ENCODE measurements around the gene C14orf93. TPM values are rescaled to one million over a fixed set of nuclear protein-coding genes. Genes with fewer than 3 reads are reported as not detected.

C14orf93 gene
- polyA plus RNA-seq, 3 donors: 4.8 to 13.5 (median 6.2) TPM

DNA sequence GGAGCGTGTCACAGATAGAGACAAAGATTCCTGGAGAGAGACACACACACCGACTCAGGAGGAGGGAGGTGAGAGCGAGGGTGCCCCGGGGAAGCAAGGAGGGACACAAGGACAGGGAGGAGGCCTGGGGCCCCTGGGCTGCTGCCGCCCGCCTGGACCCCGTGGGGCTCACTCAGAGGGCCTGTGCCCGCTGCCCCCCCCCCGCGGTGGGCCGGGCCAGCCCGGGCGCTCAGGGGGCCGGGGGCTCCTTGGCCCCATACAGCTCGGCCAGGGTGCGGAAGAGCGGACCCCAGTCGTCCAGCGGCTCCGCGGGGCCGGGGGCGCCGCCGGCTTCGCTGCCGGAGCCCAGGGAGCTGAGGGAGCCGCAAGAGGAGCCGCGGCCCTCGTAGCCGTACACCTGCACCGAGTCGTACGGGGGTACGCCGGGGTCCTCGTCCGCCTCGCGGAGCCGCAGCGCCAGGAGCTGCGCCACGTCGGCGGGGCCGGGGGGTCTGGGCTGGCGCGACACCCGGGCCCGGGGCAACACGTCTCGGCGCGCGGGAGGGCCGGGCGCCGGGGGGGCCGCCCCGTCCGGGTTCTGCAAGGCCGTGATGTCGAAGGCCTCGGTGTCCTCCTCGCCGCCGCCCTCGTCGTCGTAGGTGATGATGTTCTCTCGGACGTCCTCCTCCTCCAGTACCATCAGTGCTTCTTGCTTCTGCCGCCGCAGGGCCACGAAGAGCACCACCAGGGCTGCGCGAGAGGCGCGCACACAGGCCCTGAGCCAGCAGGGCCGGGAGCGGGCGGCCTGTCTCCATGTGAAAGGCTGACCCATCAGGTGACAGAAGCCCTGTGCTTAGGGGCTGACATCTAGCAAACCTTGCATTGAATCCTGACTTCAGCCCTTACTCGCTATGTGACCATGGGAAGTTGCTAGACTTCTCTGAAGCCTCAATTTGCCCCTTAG, 38.1 kb upstream of the C14orf93 start:
- 74 to 84% (median 78%) methylated on average over 49 to 85 of the region's 85 CpGs for WGBS, 3 donors
- H3K27ac ChIP-seq (ENCODE audit: low read depth, low read length): no peak overlapping the region

GRCh38 chr14:23047034-23047634, 37.2 kb upstream of the C14orf93 start:
- WGBS, 3 donors: 66 to 71% (median 66%) methylated on average over 6 of the region's 6 CpGs
- no peak overlapping the region for H3K27ac ChIP-seq (ENCODE audit: low read depth, low read length)

DNA sequence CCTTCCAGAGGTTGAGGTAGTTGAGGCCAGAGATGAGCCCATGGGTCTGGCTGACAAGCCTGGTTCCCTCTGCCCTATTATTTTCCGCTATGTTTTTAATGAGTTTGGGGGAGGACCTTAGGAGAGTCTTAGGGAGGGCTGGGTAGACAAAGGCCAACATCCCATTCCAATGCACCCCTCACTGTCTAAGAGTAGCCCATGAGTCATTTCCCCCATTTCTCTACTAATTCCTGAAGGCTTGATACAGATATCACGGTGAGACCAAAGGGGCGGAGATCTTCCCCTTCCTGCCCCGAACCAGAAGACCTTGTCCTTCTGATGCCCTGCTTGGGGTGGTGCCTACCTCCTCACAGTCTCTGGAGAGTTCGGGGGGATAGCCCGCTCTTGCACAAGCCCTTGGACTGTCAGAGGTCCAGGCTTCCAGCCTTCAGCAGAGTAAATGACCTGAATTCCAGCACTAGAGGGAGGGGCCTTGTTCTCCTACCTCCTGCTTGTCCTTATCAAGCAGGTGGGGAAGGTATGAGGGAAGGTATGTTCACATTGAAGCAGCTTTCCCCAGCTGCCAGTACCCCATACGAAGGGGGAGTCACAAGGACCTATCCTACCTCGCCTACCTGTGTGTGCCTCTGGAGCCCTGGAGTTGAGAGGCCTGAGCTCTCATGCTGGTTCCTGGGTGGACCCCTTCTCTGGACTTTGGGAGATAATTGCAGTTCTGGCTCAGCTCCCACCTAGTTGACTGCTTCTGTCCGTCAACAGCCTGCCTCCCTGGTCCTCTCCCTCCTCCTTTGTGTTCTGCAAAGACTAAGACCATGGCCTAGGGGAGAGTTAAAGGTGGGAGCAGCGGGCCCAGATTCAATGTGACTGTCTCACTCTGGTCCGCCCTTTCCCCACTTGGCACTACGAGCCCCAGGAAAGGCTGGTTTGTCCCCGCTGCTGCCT, 35.7 kb upstream of the C14orf93 start:
- 77 to 79% (median 77%) methylated on average over 13 of the region's 13 CpGs for WGBS, 3 donors
- no peak overlapping the region for H3K27ac ChIP-seq (ENCODE audit: low read depth, low read length)

- no peak overlapping the region for H3K27ac ChIP-seq (ENCODE audit: low read depth, low read length)
- WGBS, 3 donors: 81 to 82% (median 81%) methylated on average over 8 of the region's 8 CpGs
Observed at GRCh38 chr14:23044840-23045239, 34.9 kb upstream of the C14orf93 start.

GRCh38 chr14:23043754-23044153, 33.8 kb upstream of the C14orf93 start:
- no peak overlapping the region for H3K27ac ChIP-seq (ENCODE audit: low read depth, low read length)
- WGBS, 3 donors: 74 to 87% (median 84%) methylated on average over 3 of the region's 3 CpGs

DNA sequence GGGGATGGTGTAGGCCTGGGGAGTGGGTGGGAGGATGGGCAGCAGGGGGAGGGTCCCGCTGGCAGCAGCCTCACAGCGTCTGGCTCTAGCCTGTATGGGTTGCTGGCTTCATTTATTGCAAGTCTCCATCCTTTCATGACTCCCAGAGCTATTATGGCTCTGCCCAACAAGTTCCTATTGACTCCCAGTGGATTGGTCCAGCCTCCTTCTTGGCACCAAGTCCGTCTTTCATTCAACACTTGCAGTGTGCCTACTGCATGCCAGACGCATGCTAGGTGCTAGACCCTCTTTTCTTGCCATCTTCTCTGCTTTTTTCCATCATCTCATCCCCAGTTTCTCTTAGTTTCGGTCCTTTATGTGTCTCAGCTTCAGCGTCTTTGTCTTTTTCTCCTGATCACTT, 33.2 kb upstream of the C14orf93 start:
- 87 to 93% (median 88%) methylated on average over 6 of the region's 6 CpGs for WGBS, 3 donors

DNA sequence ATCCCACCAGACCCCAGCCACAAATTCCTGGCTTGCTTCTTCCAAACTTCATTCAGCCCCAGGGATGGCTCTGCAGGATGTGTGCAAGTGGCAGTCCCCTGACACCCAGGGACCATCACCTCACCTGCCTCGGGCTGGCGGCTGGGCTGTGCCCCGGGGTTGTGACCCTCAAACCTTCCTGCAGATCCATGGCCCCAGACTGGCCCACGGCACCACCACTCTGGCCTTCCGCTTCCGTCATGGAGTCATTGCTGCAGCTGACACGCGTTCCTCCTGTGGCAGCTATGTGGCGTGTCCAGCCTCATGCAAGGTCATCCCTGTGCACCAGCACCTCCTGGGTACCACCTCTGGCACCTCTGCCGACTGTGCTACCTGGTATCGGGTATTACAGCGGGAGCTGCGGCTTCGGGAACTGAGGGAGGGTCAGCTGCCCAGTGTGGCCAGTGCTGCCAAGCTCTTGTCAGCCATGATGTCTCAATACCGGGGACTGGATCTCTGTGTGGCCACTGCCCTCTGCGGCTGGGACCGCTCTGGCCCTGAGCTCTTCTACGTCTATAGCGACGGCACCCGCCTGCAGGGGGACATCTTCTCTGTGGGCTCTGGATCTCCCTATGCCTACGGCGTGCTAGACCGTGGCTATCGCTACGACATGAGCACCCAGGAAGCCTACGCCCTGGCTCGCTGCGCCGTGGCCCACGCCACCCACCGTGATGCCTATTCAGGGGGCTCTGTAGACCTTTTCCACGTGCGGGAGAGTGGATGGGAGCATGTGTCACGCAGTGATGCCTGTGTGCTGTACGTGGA, 32.4 kb upstream of the C14orf93 start, which contains the start of gene PSMB11:
TSS of gene PSMB11 (plus strand) at position 51 of the 804 bp plus-strand sequence. CDS start at position 65, 14 bp downstream.
- no peak within 1 kb of the TSS for H3K27ac ChIP-seq (ENCODE audit: low read depth, low read length)
- WGBS, 3 donors: 90 to 96% (median 95%) methylated on average over 36 of the region's 36 CpGs

More for the DNA sequence above, 33.2 kb upstream of the C14orf93 start:
- H3K27ac ChIP-seq (ENCODE audit: low read depth, low read length): no peak overlapping the region

- no peak overlapping the region for H3K27ac ChIP-seq (ENCODE audit: low read depth, low read length)
- WGBS, 3 donors: 82 to 91% (median 84%) methylated on average over 8 of the region's 8 CpGs
Observed at GRCh38 chr14:23041729-23042128, 31.8 kb upstream of the C14orf93 start.

GRCh38 chr14:23040100-23040499, 30.2 kb upstream of the C14orf93 start:
- H3K27ac ChIP-seq (ENCODE audit: low read depth, low read length): no peak overlapping the region
- WGBS, 3 donors: 82 to 94% (median 94%) methylated on average over 4 of the region's 4 CpGs

DNA sequence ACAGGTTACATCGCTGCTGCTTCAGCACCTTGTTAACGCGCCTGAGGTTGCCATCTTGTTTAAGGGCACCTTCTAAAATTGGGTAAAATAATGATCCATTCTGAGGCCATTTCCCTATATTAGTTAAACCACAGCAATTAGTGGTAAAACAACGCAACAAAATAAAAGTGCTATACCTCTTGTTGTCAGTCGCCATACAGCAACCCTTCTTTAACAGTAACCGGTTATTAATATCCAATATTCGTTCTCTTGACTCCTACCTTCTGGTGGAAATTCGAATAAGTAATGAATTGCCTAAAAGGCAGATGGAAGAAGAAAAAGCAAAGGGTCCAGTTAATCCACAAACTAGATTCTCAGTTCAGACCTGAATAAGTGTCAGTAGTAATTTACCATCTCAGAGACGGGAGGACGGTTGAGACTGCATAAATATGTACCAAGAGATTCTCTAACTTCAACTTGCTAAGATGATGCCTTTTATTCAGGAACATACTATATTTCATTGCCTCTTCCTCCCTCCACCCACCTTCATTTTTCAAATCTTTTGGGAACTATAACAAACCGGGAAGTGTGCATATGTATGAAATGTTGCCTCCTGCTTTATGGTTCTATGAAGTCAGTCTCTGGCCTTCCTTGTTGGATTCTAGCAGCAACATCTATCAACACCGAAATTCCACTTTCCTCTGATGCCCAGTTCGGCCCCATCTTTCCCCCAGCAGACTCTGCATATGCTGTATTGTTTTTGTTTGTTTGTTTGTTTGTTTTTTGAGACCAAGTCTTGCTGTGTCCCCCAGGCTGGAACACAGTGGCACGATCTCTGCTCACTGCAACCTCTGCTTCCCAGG, 25.6 kb upstream of the C14orf93 start:
- no peak overlapping the region for H3K27ac ChIP-seq (ENCODE audit: low read depth, low read length)
- 63 to 68% (median 67%) methylated on average over 14 of the region's 14 CpGs for WGBS, 3 donors

DNA sequence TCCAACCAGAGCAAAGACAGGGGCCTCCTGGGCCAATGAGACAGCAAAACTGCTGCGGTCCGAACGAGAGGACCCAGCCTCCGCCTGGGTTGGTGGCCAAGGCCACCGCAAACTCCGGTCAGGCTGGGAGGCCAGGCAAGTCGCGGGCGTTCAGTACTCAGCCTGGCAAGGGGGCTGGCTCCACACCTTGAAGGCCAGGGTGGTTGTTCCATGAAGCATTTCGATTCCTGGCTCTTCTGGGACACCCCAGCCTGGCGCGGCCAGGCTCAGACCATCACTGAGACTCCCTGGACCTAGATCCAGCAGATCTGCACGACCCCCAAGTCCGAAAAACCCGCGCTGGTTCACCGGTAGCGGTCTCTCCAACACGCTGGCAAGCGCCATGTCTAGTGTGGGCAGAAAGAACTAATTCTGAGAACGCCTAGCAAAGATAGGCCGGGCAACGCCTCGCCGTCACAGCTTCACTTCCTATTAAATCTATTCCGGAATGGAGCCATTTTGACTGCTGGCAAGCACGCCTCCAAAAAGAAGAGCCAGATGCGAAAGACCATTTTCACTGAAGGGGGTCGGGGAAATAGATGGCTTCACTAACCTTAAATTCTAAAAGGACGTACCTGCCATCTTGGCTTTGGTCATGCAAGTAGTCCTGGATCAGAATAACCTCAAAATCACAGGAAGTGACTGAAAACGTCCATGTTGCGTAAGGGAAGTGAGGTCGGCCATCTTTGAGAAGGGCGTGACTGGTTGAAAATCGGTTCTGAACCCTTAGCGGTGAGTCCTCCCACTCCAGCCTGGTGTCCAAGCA, 24.8 kb upstream of the C14orf93 start, which contains the start of gene PSMB5:
TSS of gene PSMB5 (minus strand) at position 403 of the 805 bp plus-strand sequence. CDS start at position 384, 19 bp downstream.
- H3K27ac ChIP-seq (ENCODE audit: low read depth, low read length): peak within 1 kb of the TSS; percentile 74
- 0 to 1% (median 1%) methylated on average over 36 of the region's 36 CpGs for WGBS, 3 donors

GRCh38 chr14:23033801-23034497, 24.0 kb upstream of the C14orf93 start:
- H3K27ac ChIP-seq (ENCODE audit: low read depth, low read length): peak overlapping the region; percentile 74
- WGBS, 3 donors: 35 to 42% (median 39%) methylated on average over 17 of the region's 17 CpGs

GRCh38 chr14:23033251-23033727, 23.3 kb upstream of the C14orf93 start:
- no peak overlapping the region for H3K27ac ChIP-seq (ENCODE audit: low read depth, low read length)
- WGBS, 3 donors: 88 to 96% (median 96%) methylated on average over 10 of the region's 10 CpGs

- WGBS, 3 donors: 96 to 97% (median 96%) methylated on average over 4 of the region's 4 CpGs
Observed at GRCh38 chr14:23030936-23031335, 21.0 kb upstream of the C14orf93 start.

GRCh38 chr14:23028799-23029198, 18.9 kb upstream of the C14orf93 start:
- H3K27ac ChIP-seq (ENCODE audit: low read depth, low read length): no peak overlapping the region
- 50 to 86% (median 54%) methylated on average over 2 of the region's 2 CpGs for WGBS, 3 donors

More at GRCh38 chr14:23030936-23031335, 21.0 kb upstream of the C14orf93 start:
- H3K27ac ChIP-seq (ENCODE audit: low read depth, low read length): no peak overlapping the region
